CD4-positive, alpha-beta T cell (primary cell): ENCODE results near the gene ANXA2. TPM values are rescaled to one million over a fixed set of nuclear protein-coding genes. Genes with fewer than 3 reads are reported as not detected.
"Not testable (repeated sequence)": the region's sequence is repeated elsewhere in the genome, so short reads cannot be mapped to it uniquely, and the experiment has no call there.

Experiments used
- ATAC-seq: fragments of 200-7000 bp; cut with Tn5 transposase; one replicate; pipeline ENCODE4 v1.10.0; 2022; ENCODE audit warnings: mild to moderate bottlenecking; ENCODE audit not compliant: poor library complexity
- CTCF ChIA-PET: fragments of 350-600 bp; sonication (Branson Sonifier 250); formaldehyde crosslinking; loops from one replicate; lab custom pipeline; 2021; ENCODE audit warnings: antibody characterized with exemption, inconsistent platforms; lab: Charles Lee
- POLR2A ChIA-PET: fragments of 350-600 bp; sonication (Branson Sonifier 250); formaldehyde crosslinking; loops from one replicate; lab custom pipeline; 2021; ENCODE audit warnings: antibody characterized with exemption, inconsistent platforms; lab: Charles Lee
- DNase-seq, 14 experiments: peaks; one replicate each; pipeline ENCODE4 v3.0.0-alpha.2; 2013 to 2020; ENCODE audit warnings: mixed read lengths in 2 of 14
- H3K27ac ChIP-seq, 2 donors: one replicate each; pipeline versions ENCODE4 v1.5.1 to v1.7.0; 2013; ENCODE audit warnings: low read length in 2 of 2, low read depth in 1 of 2, mild to moderate bottlenecking in 1 of 2
- H3K27me3 ChIP-seq, 2 experiments: 1 replicate in 1 of 2; 2 replicates in 1 of 2; pipeline versions ENCODE4 v1.6.1 to v1.7.0; 2013; ENCODE audit warnings: low read length in 2 of 2, control low read depth in 1 of 2, mild to moderate bottlenecking in 1 of 2, moderate library complexity in 1 of 2; ENCODE audit not compliant: insufficient read depth in 2 of 2, control insufficient read depth in 1 of 2
- H3K36me3 ChIP-seq: one replicate; pipeline ENCODE4 v1.6.1; 2013; ENCODE audit warnings: low read length, control low read depth; ENCODE audit not compliant: insufficient read depth
- H3K4me1 ChIP-seq: one replicate; pipeline ENCODE4 v1.6.1; 2013; ENCODE audit warnings: low read length, control low read depth; ENCODE audit not compliant: insufficient read depth
- H3K4me3 ChIP-seq: one replicate; pipeline ENCODE4 v1.5.1; 2013; ENCODE audit warnings: mild to moderate bottlenecking, low read length, moderate library complexity
- H3K9me3 ChIP-seq, 2 experiments: 1 replicate in 1 of 2; 2 replicates in 1 of 2; pipeline versions ENCODE4 v1.6.1 to v1.7.0; 2013; ENCODE audit warnings: low read length in 2 of 2, mild to moderate bottlenecking in 2 of 2, control low read depth in 1 of 2, moderate library complexity in 1 of 2; ENCODE audit not compliant: control insufficient read depth in 1 of 2, insufficient read depth in 1 of 2
- H3K27ac Mint-ChIP-seq: one replicate; pipeline ENCODE4 v1.8.0; 2020; ENCODE audit warnings: mixed read lengths
- H3K27me3 Mint-ChIP-seq: one replicate; pipeline ENCODE4 v1.8.0; 2021; ENCODE audit warnings: mixed read lengths
- H3K36me3 Mint-ChIP-seq: one replicate; pipeline ENCODE4 v1.8.0; 2021; ENCODE audit warnings: low read depth, mixed read lengths
- H3K4me1 Mint-ChIP-seq: one replicate; pipeline ENCODE4 v1.8.0; 2021; ENCODE audit warnings: low read depth, mixed read lengths
- H3K4me3 Mint-ChIP-seq: one replicate; pipeline ENCODE4 v1.8.0; 2020; ENCODE audit warnings: mild to moderate bottlenecking, mixed read lengths
- H3K9me3 Mint-ChIP-seq: one replicate; pipeline ENCODE4 v1.8.0; 2020; ENCODE audit warnings: mixed read lengths
- CTCF ChIP-seq: fragments of 200-600 bp; IDR thresholded peaks from one replicate; pipeline ENCODE4 v1.8.0; 2022; ENCODE audit warnings: antibody characterized with exemption, mild to moderate bottlenecking
- intact Hi-C, 2 experiments: fragments of 100-400 bp; cut with DNase I in 1 of 2; cut with micrococcal nuclease in 1 of 2; formaldehyde crosslinking; loops; one replicate each; pipeline versions ENCODE4 v1.15.1 to v1.9.0; 2023 to 2025; cut with DNase I, micrococcal nuclease
- total RNA-seq, 174 experiments: library from RNA in 2 of 174; stranded (reverse) in 2 of 174; gene quantifications; one replicate each; pipeline ENCODE4 v1.2.3 and lab custom pipeline; 2021 to 2026

The ANXA2 gene
- total RNA-seq, 2 experiments from 2014 or later, result 70.8 to 74.5 TPM

GRCh38 chr15:60413231-60413824, 15.5 kb upstream of the ANXA2 start:
- Histone ChIP-seq H3K4me3 (no peak overlapping the region), H3K4me1 (peaks cover 10% of the 10 kb centered on the region), H3K27me3 (no peaks in the 10 kb centered on the region), H3K27ac (no peak overlapping the region), H3K36me3 (no peaks in the 10 kb centered on the region), H3K9me3 (no peaks in the 10 kb centered on the region)
- Mint-ChIP-seq H3K36me3 (no peaks in the 10 kb centered on the region), H3K27ac (no peak overlapping the region), H3K27me3 (no peaks in the 10 kb centered on the region), H3K4me1 (peaks cover 5% of the 10 kb centered on the region), H3K4me3 (no peak overlapping the region), H3K9me3 (no peaks in the 10 kb centered on the region)
- no peak for TF ChIP-seq CTCF
- no peak for DNase-seq
- ChIA-PET CTCF (no interaction called here), POLR2A (no interaction called here)
- ATAC-seq, result no peak
- intact Hi-C loops, result no loop called here

GRCh38 chr15:60412807-60413206, 15.0 kb upstream of the ANXA2 start:
- H3K27me3 Mint-ChIP-seq, H3K9me3 ChIP-seq, H3K4me3 Mint-ChIP-seq, H3K27me3 ChIP-seq, POLR2A ChIA-PET, CTCF ChIA-PET, intact Hi-C loops, H3K27ac ChIP-seq, DNase-seq, H3K4me3 ChIP-seq, H3K36me3 Mint-ChIP-seq, H3K9me3 Mint-ChIP-seq, H3K36me3 ChIP-seq, H3K27ac Mint-ChIP-seq, ATAC-seq: not testable (repeated sequence)
- H3K4me1 Mint-ChIP-seq, result peaks cover 10% of the 10 kb centered on the region
- peaks cover 14% of the 10 kb centered on the region for H3K4me1 ChIP-seq

GRCh38 chr15:60411774-60412425, 14.1 kb upstream of the ANXA2 start:
- peaks cover 15% of the 10 kb centered on the region for H3K4me1 ChIP-seq
- TF ChIP-seq CTCF, result no peak
- H3K4me3 ChIP-seq, result no peak overlapping the region
- Mint-ChIP-seq H3K36me3 (no peaks in the 10 kb centered on the region), H3K27me3 (no peaks in the 10 kb centered on the region), H3K9me3 (no peaks in the 10 kb centered on the region), H3K4me1 (peaks cover 10% of the 10 kb centered on the region), H3K4me3 (no peak overlapping the region), H3K27ac (no peak overlapping the region)
- H3K27ac ChIP-seq, result no peak overlapping the region
- intact Hi-C loops, result no loop called here
- no peaks in the 10 kb centered on the region for H3K27me3 ChIP-seq
- no peak for DNase-seq
- ATAC-seq, result no peak
- no peaks in the 10 kb centered on the region for H3K36me3 ChIP-seq
- ChIA-PET CTCF (interaction anchor here (0.6 kb wide), 1 partner anchor 48 kb away, joined by 3 read pairs; no protein-coding TSS in a partner anchor), POLR2A (interaction anchor here (2.5 kb wide), 1 partner anchor 14 kb away, joined by 8 read pairs; the partner anchor contains the start of gene ANXA2)
- H3K9me3 ChIP-seq, result no peaks in the 10 kb centered on the region

- H3K27ac Mint-ChIP-seq, CTCF ChIA-PET, H3K4me3 ChIP-seq, H3K4me3 Mint-ChIP-seq, DNase-seq, H3K36me3 ChIP-seq, intact Hi-C loops, H3K27ac ChIP-seq, H3K9me3 Mint-ChIP-seq, H3K9me3 ChIP-seq, H3K27me3 ChIP-seq, ATAC-seq, H3K36me3 Mint-ChIP-seq, H3K27me3 Mint-ChIP-seq: not testable (repeated sequence)
- peaks cover 15% of the 10 kb centered on the region for H3K4me1 ChIP-seq
- H3K4me1 Mint-ChIP-seq, result peaks cover 10% of the 10 kb centered on the region
- POLR2A ChIA-PET, result interaction anchor here (2.5 kb wide), 1 partner anchor 13 kb away, joined by 8 read pairs; the partner anchor contains the start of gene ANXA2
These were observed 12.6 kb upstream of the ANXA2 start for GRCh38 chr15:60410350-60410749.
